GM12878 (cell line): ENCODE measurements around the gene ZNF582. TPM values are rescaled to one million over a fixed set of nuclear protein-coding genes. Genes with fewer than 3 reads are reported as not detected.

ENCODE experiments used
- ATAC-seq: fragments of 200-7000 bp; cut with Tn5 transposase; 3 replicates; pipeline ENCODE4 v1.9.1; 2020; ENCODE audit warnings: mild to moderate bottlenecking, moderate library complexity
- BruUV-seq: library from RNA; stranded (reverse); fragments of 400-500 nt; replicated peaks from 2 replicates; lab custom pipeline; 2021; lab: Mats Ljungman, UMichigan
- CTCF ChIA-PET: fragments of 300-600 bp; sonication (Branson Sonifier 250); formaldehyde crosslinking; extraction: SDS; loops from one replicate; lab custom pipeline; 2021; ENCODE audit warnings: inconsistent platforms; lab: Yijun Ruan, JAX
- POLR2A ChIA-PET: fragments of 350-600 bp; formaldehyde crosslinking; extraction: SDS; loops from one replicate; lab custom pipeline; 2021; ENCODE audit warnings: inconsistent platforms; lab: Charles Lee
- RAD21 ChIA-PET: fragments of 300-600 bp; sonication (Branson Sonifier 250); formaldehyde crosslinking; loops from one replicate; lab custom pipeline; 2023; ENCODE audit warnings: antibody characterized with exemption; ENCODE audit not compliant: unreplicated experiment; lab: Charles Lee
- SMC1A ChIA-PET: fragments of 300-600 bp; sonication (Branson Sonifier 250); formaldehyde crosslinking; loops from one replicate; lab custom pipeline; 2023; ENCODE audit not compliant: unreplicated experiment, uncharacterized antibody; lab: Charles Lee
- DNase-seq: peaks from one replicate; pipeline ENCODE4 v3.0.0-alpha.2; 2011; ENCODE audit warnings: low read depth, low spot score
- FAIRE-seq: peaks from 3 replicates; lab custom pipeline; 2011; peaks lifted over from hg19 to GRCh38; lab: Jason Lieb, UNC
- H2AFZ ChIP-seq: 2 replicates; pipeline ENCODE4 v1.6.0; 2011; ENCODE audit warnings: low read depth, low read length, control low read depth; ENCODE audit not compliant: control insufficient read depth
- H3K27ac ChIP-seq: 2 replicates; pipeline ENCODE4 v1.5.1; 2011; ENCODE audit warnings: control low read depth; ENCODE audit not compliant: control insufficient read depth, insufficient read depth
- H3K27me3 ChIP-seq, 2 experiments: replicated peaks in 1 of 2; 2 replicates each; pipeline versions ENCODE4 v1.6.0 to v1.6.1; 2011; ENCODE audit warnings: low read length in 1 of 2; ENCODE audit not compliant: control insufficient read depth in 2 of 2, insufficient read depth in 2 of 2
- H3K36me3 ChIP-seq, 2 experiments: 2 replicates each; pipeline ENCODE4 v1.5.1; 2011; ENCODE audit warnings: low read length in 1 of 2; ENCODE audit not compliant: control insufficient read depth in 2 of 2, insufficient read depth in 2 of 2
- H3K4me1 ChIP-seq: 2 replicates; pipeline ENCODE4 v1.6.1; 2011; ENCODE audit warnings: mild to moderate bottlenecking, low read length, moderate library complexity, mixed read lengths; ENCODE audit not compliant: control insufficient read depth, insufficient read depth
- H3K4me2 ChIP-seq: 2 replicates; pipeline ENCODE4 v1.6.0; 2011; ENCODE audit warnings: control low read depth; ENCODE audit not compliant: control insufficient read depth, insufficient read depth
- H3K4me3 ChIP-seq: fragments of 200-600 bp; sonication (generic); 2 replicates; pipeline ENCODE4 v1.5.1; 2016
- H3K79me2 ChIP-seq: 2 replicates; pipeline ENCODE4 v1.6.0; 2011; ENCODE audit warnings: low read length; ENCODE audit not compliant: control insufficient read depth, insufficient read depth
- H3K9ac ChIP-seq: 2 replicates; pipeline ENCODE4 v1.8.0; 2011; ENCODE audit warnings: low read length, control low read depth, mixed read lengths; ENCODE audit not compliant: control insufficient read depth, insufficient read depth
- H3K9me3 ChIP-seq: replicated peaks from 3 replicates; pipeline ENCODE4 v1.5.1; 2011; ENCODE audit warnings: mild to moderate bottlenecking, low read length; ENCODE audit not compliant: control insufficient read depth, insufficient read depth
- H4K20me1 ChIP-seq: 2 replicates; pipeline ENCODE4 v1.6.0; 2011; ENCODE audit not compliant: control insufficient read depth, insufficient read depth
- CHD2 ChIP-seq: IDR thresholded peaks from 2 replicates; pipeline ENCODE4 v1.6.1; 2011; ENCODE audit warnings: low read depth, low read length, improper control_type of control experiment, borderline replicate concordance
- FOXM1 ChIP-seq: IDR thresholded peaks from 2 replicates; pipeline ENCODE4 v1.6.1; 2012; ENCODE audit warnings: low read depth, mild to moderate bottlenecking, inconsistent platforms, low read length, moderate library complexity
- JUND ChIP-seq: IDR thresholded peaks from 2 replicates; pipeline ENCODE4 v1.6.1; 2012; ENCODE audit warnings: low read depth, mild to moderate bottlenecking, low read length, improper control_type of control experiment, moderate library complexity
- MXI1 ChIP-seq: fragments of 150-350 bp; IDR thresholded peaks from 2 replicates; pipeline ENCODE4 v1.6.1; 2011; ENCODE audit warnings: low read depth, mild to moderate bottlenecking, inconsistent platforms, low read length, improper control_type of control experiment
- NR2F1 ChIP-seq: fragments of 450-650 bp; conservative IDR thresholded peaks from 2 replicates; pipeline ENCODE4 v1.6.1; 2017; ENCODE audit warnings: mild to moderate bottlenecking
- PBX3 ChIP-seq: IDR thresholded peaks from 2 replicates; pipeline ENCODE4 v1.6.1; 2011; ENCODE audit warnings: mild to moderate bottlenecking, low read depth, low read length, moderate library complexity; ENCODE audit not compliant: insufficient replicate concordance
- SMARCA5 ChIP-seq: fragments of 450-650 bp; IDR thresholded peaks from 2 replicates; pipeline ENCODE4 v1.6.1; 2017; ENCODE audit warnings: mild to moderate bottlenecking
- STAT3 ChIP-seq: IDR thresholded peaks from 2 replicates; pipeline ENCODE4 v1.6.1; 2011; ENCODE audit warnings: low read depth, low read length, improper control_type of control experiment
- TARDBP ChIP-seq: IDR thresholded peaks from 2 replicates; pipeline ENCODE4 v1.6.1; 2016; ENCODE audit warnings: borderline replicate concordance
- TCF3 ChIP-seq: IDR thresholded peaks from 2 replicates; pipeline ENCODE4 v1.6.1; 2012; ENCODE audit warnings: low read depth, mild to moderate bottlenecking, low read length, borderline replicate concordance; ENCODE audit not compliant: insufficient read depth
- WRNIP1 ChIP-seq: IDR thresholded peaks from 2 replicates; pipeline ENCODE4 v1.6.1; 2011; ENCODE audit warnings: low read depth, low read length, improper control_type of control experiment, borderline replicate concordance
- WGBS: methylation state at CpG from one replicate; pipeline ENCODE4 v1.1.6; 2016; ENCODE audit warnings: low lambda C conversion rate; ENCODE audit not compliant: insufficient replicate concordance, insufficient coverage; ENCODE audit errors: missing lambda C conversion rate; 5-methylcytosine and 5-hydroxymethylcytosine counted together
- in situ Hi-C: fragments of 300-500 bp; cut with MboI; formaldehyde crosslinking; loops from 9 replicates; pipeline ENCODE4 v1.14.3; 2018; ENCODE audit warnings: mixed read lengths
- intact Hi-C: fragments of 100-400 bp; cut with micrococcal nuclease; formaldehyde crosslinking; loops from one replicate; pipeline ENCODE4 v1.14.2; 2022; ENCODE audit not compliant: unreplicated experiment
- polyA plus RNA-seq, 11 experiments: library from polyadenylated mRNA; depleted of rRNA in 4 of 11; unstranded in 6 of 11; stranded (reverse) in 5 of 11; fragments of >200 nt; fragmentation: Nextera tagmentation in 4 of 11; fragmentation: Illumina TruSeq in 1 of 11; extraction: Ambion mirVana in 4 of 11; extraction: Trizol in 1 of 11; gene quantifications; 1 replicate in 1 of 11; 2 replicates in 10 of 11; pipeline versions ENCODE4 v1.2.1 to v1.2.3, GENCODE V29; 2011 to 2016; ENCODE audit warnings: inconsistent platforms in 2 of 11, missing spikeins in 2 of 11, low read depth in 1 of 11
- total RNA-seq, 4 experiments: library from RNA; depleted of rRNA in 3 of 4; stranded (reverse); fragments of >200 nt in 3 of 4; fragmentation: Illumina TruSeq in 1 of 4; extraction: Trizol in 1 of 4; gene quantifications; 2 replicates each; pipeline versions ENCODE4 v1.2.1 to v1.2.3, GENCODE V29; 2013 to 2021
- TF ChIP-seq, protein P1 (sequence below): IDR thresholded peaks from 2 replicates; pipeline ENCODE4 v1.6.1; 2011; ENCODE audit warnings: borderline replicate concordance, low read depth, mild to moderate bottlenecking, moderate library complexity, mixed read lengths, low read length; ENCODE audit not compliant: insufficient read depth; ENCODE audit errors: extremely low read length

Gene ZNF582
- total and polyA plus RNA-seq, 10 of the 15 experiments (the other 5 are each of a cell fraction or from before 2014, with no cell fraction given) = 0.37 to 1.4 (median 0.85) TPM; not detected in 1

DNA sequence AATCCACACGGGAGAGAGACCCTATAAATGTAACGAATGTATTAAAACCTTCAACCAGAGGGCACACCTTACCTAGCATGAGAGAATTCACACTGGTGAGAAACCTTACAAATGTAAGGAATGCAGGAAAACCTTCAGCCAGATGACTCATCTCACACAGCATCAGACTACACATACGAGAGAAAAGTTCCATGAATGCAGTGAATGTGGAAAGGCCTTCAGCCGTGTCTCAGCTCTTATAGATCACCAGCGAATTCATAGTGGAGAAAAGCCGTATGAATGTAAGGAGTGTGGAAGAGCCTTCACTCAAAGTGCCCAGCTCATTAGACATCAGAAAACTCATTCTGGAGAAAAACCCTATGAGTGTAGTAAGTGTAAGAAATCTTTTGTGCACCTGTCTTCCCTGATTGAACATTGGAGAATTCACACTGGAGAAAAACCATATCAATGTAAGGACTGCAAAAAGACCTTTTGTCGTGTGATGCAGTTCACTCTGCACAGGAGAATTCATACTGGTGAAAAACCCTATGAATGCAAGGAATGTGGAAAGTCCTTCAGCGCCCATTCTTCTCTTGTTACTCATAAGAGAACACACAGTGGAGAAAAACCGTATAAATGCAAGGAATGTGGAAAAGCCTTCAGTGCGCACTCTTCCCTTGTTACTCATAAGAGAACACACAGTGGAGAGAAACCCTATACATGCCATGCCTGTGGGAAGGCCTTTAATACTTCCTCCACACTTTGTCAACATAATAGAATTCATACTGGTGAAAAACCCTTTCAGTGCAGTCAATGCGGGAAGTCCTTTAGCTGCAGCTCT is 16.0 kb downstream of the ZNF582 start:
- no peak for TF ChIP-seq PBX3
- no peak for TF ChIP-seq SMARCA5
- TF ChIP-seq, protein P1, sequence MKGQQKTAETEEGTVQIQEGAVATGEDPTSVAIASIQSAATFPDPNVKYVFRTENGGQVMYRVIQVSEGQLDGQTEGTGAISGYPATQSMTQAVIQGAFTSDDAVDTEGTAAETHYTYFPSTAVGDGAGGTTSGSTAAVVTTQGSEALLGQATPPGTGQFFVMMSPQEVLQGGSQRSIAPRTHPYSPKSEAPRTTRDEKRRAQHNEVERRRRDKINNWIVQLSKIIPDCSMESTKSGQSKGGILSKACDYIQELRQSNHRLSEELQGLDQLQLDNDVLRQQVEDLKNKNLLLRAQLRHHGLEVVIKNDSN = no peak
- TF ChIP-seq TARDBP = no peak
- no peak for TF ChIP-seq TCF3
- TF ChIP-seq NR2F1 = no peak
- TF ChIP-seq CHD2 = no peak
- no peak for TF ChIP-seq WRNIP1
- no peak for TF ChIP-seq FOXM1
- TF ChIP-seq JUND = no peak
- TF ChIP-seq MXI1 = no peak
- TF ChIP-seq STAT3 = no peak
- ATAC-seq = no peak
- Histone ChIP-seq H3K9me3 (peaks cover 12% of the 10 kb centered on the region; the same call in 1 of the 3 replicates), H3K27ac (no peak overlapping the region), H3K36me3 (no peaks in the 10 kb centered on the region; a peak in 1 of 4 replicates), H3K79me2 (no peaks in the 10 kb centered on the region), H3K4me1 (no peaks in the 10 kb centered on the region), H3K4me2 (no peak overlapping the region), H3K4me3 (no peak overlapping the region), H4K20me1 (no peaks in the 10 kb centered on the region), H2AFZ (no peak overlapping the region), H3K9ac (no peak overlapping the region), H3K27me3 (no peaks in the 10 kb centered on the region)
- in situ Hi-C loops (no loop called here), intact Hi-C loops (no loop called here)
- CTCF ChIA-PET = interaction anchor here (1.1 kb wide), 1 partner anchor 11 kb away, joined by 4 read pairs; no protein-coding TSS in a partner anchor
- BruUV-seq = no TSS peak
- RAD21 ChIA-PET = no interaction called here
- 69% methylated on average over 11 of the region's 11 CpGs for WGBS
- SMC1A ChIA-PET = no interaction called here
- POLR2A ChIA-PET = no interaction called here
- no peak for DNase-seq
- no peak for FAIRE-seq
